ENCODE measurements around the gene CYB561D1.

Gene CYB561D1

GRCh38 chr1:109502364-109502851 is 8.5 kb downstream of the CYB561D1 start:
- peak; percentile 50 for DNase-seq

GRCh38 chr1:109503935-109504334 is 10.0 kb downstream of the CYB561D1 start:
- DNase-seq: no peak

- no peak for DNase-seq
Measured at GRCh38 chr1:109504974-109505373, 11.1 kb downstream of the CYB561D1 start.

GRCh38 chr1:109508001-109508872 is 14.3 kb downstream of the CYB561D1 start:
- DNase-seq: no peak

GRCh38 chr1:109508873-109509175 is 14.9 kb downstream of the CYB561D1 start:
- no peak for DNase-seq

GRCh38 chr1:109509176-109510134 is 15.6 kb downstream of the CYB561D1 start, which contains the start of gene AMIGO1:
AMIGO1 (minus strand) TSS chr1:109509727; CDS start chr1:109508912, 815 bp downstream.
- peak; percentile 76 for DNase-seq

GRCh38 chr1:109513110-109513710 is 19.3 kb downstream of the CYB561D1 start:
- DNase-seq: no peak

GRCh38 chr1:109514846-109515245 is 21.0 kb downstream of the CYB561D1 start:
- DNase-seq: no peak

GRCh38 chr1:109516872-109517271 is 23.0 kb downstream of the CYB561D1 start:
- no peak for DNase-seq

- no peak for DNase-seq
Measured at GRCh38 chr1:109517337-109517736, 23.4 kb downstream of the CYB561D1 start.

GRCh38 chr1:109521002-109521951 is 27.4 kb downstream of the CYB561D1 start:
- DNase-seq: no peak

GRCh38 chr1:109522026-109522425 is 28.1 kb downstream of the CYB561D1 start:
- no peak for DNase-seq

GRCh38 chr1:109523706-109524105 is 29.8 kb downstream of the CYB561D1 start:
- DNase-seq: no peak

- no peak for DNase-seq
Measured at GRCh38 chr1:109527098-109527811, 33.4 kb downstream of the CYB561D1 start.

GRCh38 chr1:109527846-109528695 is 34.2 kb downstream of the CYB561D1 start:
- DNase-seq: no peak

- no peak for DNase-seq
Measured at GRCh38 chr1:109528712-109529111, 34.8 kb downstream of the CYB561D1 start.

- no peak for DNase-seq
Measured at GRCh38 chr1:109529881-109530456, 36.1 kb downstream of the CYB561D1 start.

- no peak for DNase-seq
Measured at GRCh38 chr1:109530457-109531087, 36.7 kb downstream of the CYB561D1 start.

- DNase-seq: no peak
Measured at GRCh38 chr1:109531380-109531779, 37.5 kb downstream of the CYB561D1 start.
